A673 (cell line): ENCODE measurements around the gene GPR142. TPM values are rescaled to one million over a fixed set of nuclear protein-coding genes. Genes with fewer than 3 reads are reported as not detected.

Experiments
- BruUV-seq: library from RNA; stranded (reverse); fragments of 400-500 nt; replicated peaks from 2 replicates; lab custom pipeline; 2021; lab: Mats Ljungman, UMichigan
- CTCF ChIA-PET: fragments of 300-600 bp; sonication (Branson Sonifier 250); formaldehyde crosslinking; loops from one replicate; lab custom pipeline; 2022; ENCODE audit warnings: antibody characterized with exemption; lab: Charles Lee
- POLR2A ChIA-PET: fragments of 300-600 bp; sonication (Branson Sonifier 250); formaldehyde crosslinking; loops from one replicate; lab custom pipeline; 2022; ENCODE audit warnings: antibody characterized with exemption; ENCODE audit not compliant: low non-redundant PET; lab: Charles Lee
- DNase-seq: peaks from one replicate; pipeline ENCODE4 v3.0.0-alpha.2; 2015; ENCODE audit warnings: low spot score
- H3K27ac ChIP-seq: fragments of 200-600 bp; sonication (generic); 2 replicates; pipeline ENCODE4 v1.5.1; 2016; ENCODE audit warnings: mixed run types, low read depth, mild to moderate bottlenecking, mixed read lengths, antibody characterized with exemption, low read length; ENCODE audit not compliant: poor library complexity, severe bottlenecking
- H3K27me3 ChIP-seq: fragments of 200-600 bp; sonication (generic); replicated peaks from 2 replicates; pipeline ENCODE4 v1.6.1; 2017; ENCODE audit warnings: mixed run types, low read depth, mild to moderate bottlenecking, mixed read lengths, antibody characterized with exemption, low read length; ENCODE audit not compliant: insufficient read depth, poor library complexity
- H3K36me3 ChIP-seq: fragments of 200-600 bp; sonication (generic); 2 replicates; pipeline ENCODE4 v1.6.1; 2016; ENCODE audit warnings: mixed run types, mild to moderate bottlenecking, mixed read lengths, antibody characterized with exemption, low read length; ENCODE audit not compliant: insufficient read depth, poor library complexity, severe bottlenecking
- H3K4me1 ChIP-seq: fragments of 200-600 bp; sonication (generic); 2 replicates; pipeline ENCODE4 v1.6.1; 2017; ENCODE audit warnings: mixed run types, mild to moderate bottlenecking, mixed read lengths, antibody characterized with exemption, low read length; ENCODE audit not compliant: insufficient read depth, poor library complexity, severe bottlenecking
- H3K4me3 ChIP-seq: fragments of 200-600 bp; sonication (generic); 2 replicates; pipeline ENCODE4 v1.5.1; 2016; ENCODE audit warnings: low read depth, mixed run types, mild to moderate bottlenecking, mixed read lengths, low read length; ENCODE audit not compliant: poor library complexity, severe bottlenecking
- H3K9me3 ChIP-seq: fragments of 200-600 bp; sonication (generic); 2 replicates; pipeline ENCODE4 v1.6.1; 2016; ENCODE audit warnings: mixed run types, low read depth, mild to moderate bottlenecking, mixed read lengths, antibody characterized with exemption, low read length; ENCODE audit not compliant: poor library complexity, severe bottlenecking
- CTCF ChIP-seq: fragments of 300-800, 200-600 bp; sonication (generic); conservative IDR thresholded peaks from 2 replicates; pipeline ENCODE4 v1.5.1; 2017; ENCODE audit warnings: low read depth, mild to moderate bottlenecking, antibody characterized with exemption, low read length, moderate library complexity, mixed read lengths
- EZH2 ChIP-seq: fragments of 200-600 bp; sonication (generic); IDR thresholded peaks from 2 replicates; pipeline ENCODE4 v1.6.1; 2017; ENCODE audit warnings: borderline replicate concordance, low read depth, mild to moderate bottlenecking, mixed read lengths, antibody characterized with exemption, low read length; ENCODE audit not compliant: poor library complexity, severe bottlenecking
- intact Hi-C: fragments of 100-400 bp; cut with micrococcal nuclease; formaldehyde crosslinking; loops from one replicate; pipeline ENCODE4 v1.10.0; 2022; ENCODE audit not compliant: unreplicated experiment
- total RNA-seq: library from RNA; stranded (reverse); gene quantifications from 2 replicates; pipeline ENCODE4 v1.2.3, GENCODE V29; 2021

Gene GPR142
- total RNA-seq, 1 experiment from 2014 or later = 0.24 TPM

GRCh38 chr17:74343121-74343520 is 24.2 kb upstream of the GPR142 start:
- ChIA-PET POLR2A (no interaction called here), CTCF (no interaction called here)
- peaks cover 3% of the 10 kb centered on the region for H3K27me3 ChIP-seq
- no peaks in the 10 kb centered on the region for H3K9me3 ChIP-seq
- TF ChIP-seq EZH2 (no peak), CTCF (no peak)
- H3K4me3 ChIP-seq = no peak overlapping the region
- no peaks in the 10 kb centered on the region for H3K4me1 ChIP-seq
- no TSS peak for BruUV-seq
- H3K27ac ChIP-seq = no peak overlapping the region
- H3K36me3 ChIP-seq = no peaks in the 10 kb centered on the region
- DNase-seq = no peak
- intact Hi-C loops = no loop called here

- BruUV-seq = no TSS peak
- intact Hi-C loops = no loop called here
- H3K27ac ChIP-seq = no peak overlapping the region
- no peak for TF ChIP-seq CTCF
- TF ChIP-seq EZH2 = no peak
- no peaks in the 10 kb centered on the region for H3K36me3 ChIP-seq
- no peak for DNase-seq
- H3K27me3 ChIP-seq = peaks cover 9% of the 10 kb centered on the region
- H3K4me3 ChIP-seq = no peak overlapping the region
- H3K9me3 ChIP-seq = no peaks in the 10 kb centered on the region
- ChIA-PET CTCF (no interaction called here), POLR2A (no interaction called here)
- H3K4me1 ChIP-seq = no peaks in the 10 kb centered on the region
These were observed 23.6 kb upstream of the GPR142 start for GRCh38 chr17:74343526-74344284.

DNA sequence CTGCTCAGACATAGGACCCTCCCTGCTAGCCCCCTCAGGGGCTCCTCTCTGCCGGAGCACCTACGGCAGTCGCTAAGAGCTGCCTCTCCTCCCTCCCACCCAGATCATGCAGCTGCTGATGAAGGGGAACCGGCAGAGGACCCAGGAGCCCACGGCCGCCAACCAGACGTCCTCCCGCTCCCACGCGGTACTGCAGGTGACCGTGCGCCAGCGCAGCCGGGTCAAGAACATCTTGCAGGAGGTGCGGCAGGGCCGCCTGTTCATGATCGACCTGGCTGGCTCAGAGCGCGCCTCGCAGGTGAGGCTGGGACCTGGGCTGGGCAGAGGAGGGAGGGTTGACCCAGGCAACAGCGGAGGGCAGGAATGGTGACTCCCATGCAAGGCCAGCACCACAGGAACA is 22.6 kb upstream of the GPR142 start:
- intact Hi-C loops = no loop called here
- no peaks in the 10 kb centered on the region for H3K36me3 ChIP-seq
- POLR2A ChIA-PET = no interaction called here
- no peak overlapping the region for H3K27ac ChIP-seq
- no peak overlapping the region for H3K4me3 ChIP-seq
- no peaks in the 10 kb centered on the region for H3K9me3 ChIP-seq
- TF ChIP-seq EZH2 = no peak
- TF ChIP-seq CTCF = no peak
- H3K4me1 ChIP-seq = no peaks in the 10 kb centered on the region
- BruUV-seq = no TSS peak
- no peak for DNase-seq
- CTCF ChIA-PET = no interaction called here
- H3K27me3 ChIP-seq = peaks cover 18% of the 10 kb centered on the region
